GM21717 (cell line): Measurements from ENCODE around the gene DNASE1.

Experiments
- ATAC-seq: cut with Tn5 transposase; IDR thresholded peaks from one replicate; pipeline ENCODE4 v1.9.1; 2021; ENCODE audit warnings: mild to moderate bottlenecking, moderate library complexity; ENCODE audit not compliant: unreplicated experiment

DNASE1 gene

DNA sequence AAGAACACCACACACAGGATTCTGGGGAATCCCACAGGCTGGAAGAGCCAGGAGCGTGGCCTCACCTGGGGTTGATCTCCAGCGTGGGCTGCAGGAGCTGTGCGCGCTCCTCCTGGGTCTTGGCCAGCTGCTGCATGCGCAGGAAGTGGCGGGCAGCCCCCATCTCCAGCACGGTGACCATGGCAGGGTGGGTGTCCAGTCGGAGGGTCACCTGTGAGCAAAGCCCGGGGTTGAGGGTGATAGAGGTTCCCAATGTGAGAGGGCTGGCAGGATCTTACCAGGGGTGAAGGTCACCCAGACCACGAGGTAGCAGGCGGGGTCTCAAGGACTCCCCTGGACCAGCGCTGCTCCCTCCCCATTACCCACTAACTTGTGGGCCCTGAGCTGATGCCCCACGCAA, 7.4 kb downstream of the DNASE1 start:
- ATAC-seq: no peak

DNA sequence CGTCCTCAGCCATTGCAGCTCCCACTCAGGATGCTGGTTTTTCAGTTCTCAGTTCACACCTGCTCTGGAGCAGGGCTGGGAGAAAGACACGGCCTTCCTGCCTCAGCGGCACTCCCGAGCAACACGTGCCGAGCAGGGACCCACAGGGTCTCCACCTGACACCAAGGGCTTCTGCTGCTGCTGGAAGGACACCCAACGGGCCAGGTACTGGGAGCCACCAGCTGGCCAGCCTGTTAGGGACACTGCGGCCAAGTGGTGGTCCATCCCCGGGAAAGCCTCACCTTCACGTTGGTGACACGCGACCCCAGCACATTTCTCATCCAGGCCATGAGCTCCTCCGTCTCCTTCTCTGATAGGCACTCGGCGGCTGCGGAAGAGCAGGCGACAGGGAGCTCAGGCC, 8.1 kb downstream of the DNASE1 start:
- no peak for ATAC-seq

DNA sequence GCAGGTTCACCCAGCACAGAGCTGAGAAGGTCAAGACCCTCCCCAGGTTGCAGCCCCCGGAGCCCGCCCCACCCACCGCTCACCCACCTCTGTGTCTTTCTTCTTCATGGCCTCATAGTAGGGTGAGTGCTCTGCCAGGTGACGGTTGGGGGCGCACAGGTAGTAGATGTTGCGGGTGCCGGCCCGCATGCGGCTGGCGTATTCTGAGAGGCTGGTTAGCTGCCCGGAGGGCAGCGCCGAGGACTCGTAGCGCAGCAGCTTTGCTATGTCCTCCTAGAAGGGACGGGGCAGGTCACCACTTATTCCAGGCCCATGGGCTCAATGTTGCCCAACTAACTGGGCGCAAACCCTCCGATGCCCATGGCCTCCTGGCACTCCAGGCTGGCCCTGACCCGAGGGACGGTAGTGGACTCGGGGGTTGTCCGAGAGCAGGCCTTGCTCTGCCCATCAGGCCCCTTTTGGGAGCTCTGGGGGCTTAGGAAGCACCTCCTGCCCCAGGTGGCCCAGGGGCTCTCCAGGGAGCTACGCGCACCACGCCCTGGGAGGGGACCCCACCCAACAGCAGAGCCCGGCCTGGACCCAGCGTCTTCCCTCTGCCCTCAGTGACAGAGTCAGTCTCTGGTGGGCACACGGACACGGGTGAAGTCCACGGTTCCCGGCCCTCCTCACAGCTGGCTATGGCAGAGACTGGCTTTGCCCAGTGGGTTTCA, 9.9 kb downstream of the DNASE1 start:
- no peak for ATAC-seq

DNA sequence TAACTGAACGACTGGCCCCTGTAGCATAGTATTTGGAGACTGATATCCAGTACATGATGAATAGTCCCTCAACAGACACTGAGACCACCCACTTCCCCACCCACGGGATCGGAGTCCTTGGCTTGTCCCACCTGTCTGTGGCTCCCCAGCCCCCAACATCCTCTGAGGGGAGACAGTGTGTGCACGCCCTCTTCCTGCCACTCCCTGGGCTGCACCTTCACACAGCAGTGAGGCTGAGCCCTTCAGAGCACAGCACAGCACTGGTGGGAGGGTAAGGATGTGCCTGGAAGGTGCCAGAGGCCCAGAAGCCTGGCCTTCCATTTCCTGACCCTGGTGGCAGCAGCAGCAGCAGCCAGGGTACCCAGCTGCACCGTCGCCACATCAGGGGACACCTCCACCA, 11.0 kb downstream of the DNASE1 start:
- ATAC-seq: no peak

DNA sequence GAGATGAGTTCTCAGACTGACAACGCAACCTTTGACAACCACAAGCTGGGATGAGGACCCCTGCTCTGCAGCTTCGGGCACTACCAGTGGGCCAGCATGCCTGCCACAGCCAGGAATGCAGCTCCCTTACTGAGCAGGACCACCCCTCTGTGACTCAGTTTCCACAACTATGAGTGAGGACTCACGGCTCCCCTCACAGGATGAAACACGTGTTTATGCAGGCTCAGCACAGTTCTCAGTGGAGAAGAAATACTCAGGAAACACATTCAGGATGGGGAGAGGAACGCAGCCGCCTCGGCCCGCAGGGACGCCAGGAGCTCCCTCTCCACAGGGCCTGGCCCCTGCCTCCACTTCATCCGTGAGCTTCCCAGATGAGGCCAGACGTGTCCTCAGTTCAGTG, 14.1 kb downstream of the DNASE1 start:
- ATAC-seq: no peak

DNA sequence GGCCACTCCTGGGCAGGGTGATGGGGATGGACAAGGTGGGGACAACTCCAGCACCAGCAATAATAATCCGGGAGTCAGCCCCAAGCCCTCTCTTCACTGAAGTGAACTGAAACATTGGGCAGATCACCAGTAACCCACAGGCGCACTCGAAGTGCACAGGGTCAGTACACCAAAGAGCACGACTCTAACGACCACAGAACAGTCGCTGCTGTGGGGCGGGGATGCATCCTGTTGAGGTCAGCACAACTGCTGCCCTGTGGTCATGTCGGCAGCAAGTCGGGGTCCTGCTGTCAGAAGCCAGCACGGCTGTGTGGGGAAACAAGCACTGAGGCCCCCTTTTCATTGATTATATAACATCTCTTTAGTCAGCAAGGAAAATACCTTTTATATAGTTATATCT, 14.6 kb downstream of the DNASE1 start:
- no peak for ATAC-seq

DNA sequence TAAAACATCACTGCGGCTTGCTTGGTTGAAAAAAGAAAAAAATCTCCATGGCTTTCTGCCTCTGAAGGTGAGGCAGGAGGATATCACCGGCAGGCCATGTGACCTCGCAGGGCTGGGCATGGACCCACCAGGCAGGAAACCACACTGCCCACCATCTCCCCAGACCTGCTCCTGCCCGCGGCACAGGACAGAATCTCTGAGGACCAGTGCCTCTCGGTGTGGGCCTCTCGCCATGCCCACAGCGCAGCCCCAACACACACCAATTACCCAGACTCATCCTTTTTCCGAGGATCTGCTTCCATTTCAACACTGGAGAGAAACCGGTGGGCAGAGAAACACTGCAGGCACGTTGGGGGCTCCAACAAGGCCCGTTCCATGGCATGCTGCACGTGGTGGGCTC, 16.2 kb downstream of the DNASE1 start:
- no peak for ATAC-seq

DNA sequence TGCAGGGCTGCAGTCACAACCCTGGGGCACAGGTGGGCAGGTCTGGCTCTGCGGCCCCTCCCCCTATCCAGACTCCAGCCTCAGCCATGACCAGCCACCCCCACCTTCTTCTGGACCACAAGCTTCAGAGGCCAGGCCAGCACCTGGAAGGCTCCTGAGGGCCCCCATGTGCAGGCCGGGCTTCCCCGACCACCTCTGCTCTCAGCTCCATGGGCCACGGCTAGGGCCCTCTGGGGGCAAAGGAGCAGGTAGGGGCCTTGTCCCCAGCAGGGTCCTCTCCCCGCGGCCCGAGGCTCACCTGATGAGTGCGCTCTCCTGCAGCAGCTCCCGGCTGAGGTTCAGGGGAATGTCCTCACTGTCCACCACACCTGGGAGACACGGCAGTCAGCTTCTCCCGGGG, 16.9 kb downstream of the DNASE1 start:
- ATAC-seq: no peak

DNA sequence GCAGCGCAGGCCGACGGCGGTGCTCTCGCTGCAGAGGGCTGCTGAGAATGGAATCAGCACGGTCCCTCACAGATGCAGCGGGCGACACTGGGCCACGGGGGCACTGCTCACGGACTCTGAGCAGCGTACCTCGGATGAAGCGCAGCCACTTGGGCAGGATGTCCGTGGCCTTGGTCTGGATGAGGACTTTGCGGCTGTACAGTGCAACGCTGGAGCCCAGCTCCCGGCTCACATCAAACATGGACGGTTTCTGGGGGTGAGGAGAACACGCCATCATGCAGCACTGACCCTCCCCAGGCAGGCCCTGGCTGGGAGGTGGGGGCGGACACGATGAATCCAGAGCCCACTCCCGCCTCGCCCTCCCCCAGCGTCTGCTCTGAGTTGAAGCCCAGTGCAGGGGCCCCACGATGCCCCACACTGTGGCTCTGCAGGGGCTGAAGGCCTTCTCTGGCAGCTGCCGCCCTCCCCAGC, 18.1 kb downstream of the DNASE1 start:
- ATAC-seq: no peak

DNA sequence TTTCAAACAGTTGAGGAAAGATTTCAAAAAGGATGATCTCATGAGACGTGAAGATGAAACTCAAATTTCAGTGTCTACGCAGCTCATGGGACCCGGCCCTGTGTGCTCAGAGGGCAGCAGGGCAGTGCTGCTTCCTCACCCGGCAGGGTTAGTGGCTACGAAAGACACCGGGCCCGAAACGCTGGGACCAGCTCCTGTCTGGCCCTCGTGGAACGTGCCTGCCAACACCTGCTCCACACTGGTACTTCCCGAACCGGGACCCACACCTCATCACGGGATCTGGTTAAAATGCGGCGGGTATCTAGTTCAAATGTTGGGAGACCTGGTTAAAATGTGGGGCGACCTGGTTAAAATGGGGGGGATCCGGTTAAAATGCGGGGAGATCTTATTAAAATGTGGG, 18.7 kb downstream of the DNASE1 start:
- ATAC-seq: no peak

DNA sequence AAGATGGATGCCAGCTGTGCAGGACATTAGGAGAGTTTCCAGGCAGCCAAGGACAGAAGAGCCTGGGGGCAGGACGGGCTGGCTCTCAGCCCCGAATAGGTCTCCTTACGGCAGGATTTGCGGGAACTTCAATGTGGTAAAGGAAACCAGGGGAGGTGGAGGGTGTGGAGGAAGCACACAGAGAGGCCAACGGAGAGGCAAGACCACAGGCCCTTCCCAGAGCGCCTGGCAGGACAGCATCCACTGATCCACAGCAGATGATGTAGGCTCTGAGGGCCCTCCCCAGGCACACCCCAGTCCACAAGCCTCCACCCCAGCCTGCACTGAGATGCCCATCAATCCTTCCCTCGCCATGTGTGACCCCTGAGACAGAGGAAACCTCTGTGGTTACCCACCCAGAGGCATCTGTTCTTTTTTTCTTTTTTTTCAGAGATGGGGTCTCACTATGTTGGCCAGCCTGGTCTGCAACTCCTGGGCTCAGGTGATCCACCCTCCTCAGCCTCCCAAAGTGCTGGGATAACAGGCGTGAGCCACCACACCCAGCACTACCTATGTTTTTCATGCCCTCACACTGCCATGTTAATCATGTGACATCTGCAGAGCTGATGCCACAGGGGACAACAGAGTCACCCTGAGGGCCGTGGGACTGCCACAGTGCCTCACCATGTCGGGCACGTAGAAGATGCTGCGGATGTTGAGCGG, 19.3 kb downstream of the DNASE1 start:
- no peak for ATAC-seq

DNA sequence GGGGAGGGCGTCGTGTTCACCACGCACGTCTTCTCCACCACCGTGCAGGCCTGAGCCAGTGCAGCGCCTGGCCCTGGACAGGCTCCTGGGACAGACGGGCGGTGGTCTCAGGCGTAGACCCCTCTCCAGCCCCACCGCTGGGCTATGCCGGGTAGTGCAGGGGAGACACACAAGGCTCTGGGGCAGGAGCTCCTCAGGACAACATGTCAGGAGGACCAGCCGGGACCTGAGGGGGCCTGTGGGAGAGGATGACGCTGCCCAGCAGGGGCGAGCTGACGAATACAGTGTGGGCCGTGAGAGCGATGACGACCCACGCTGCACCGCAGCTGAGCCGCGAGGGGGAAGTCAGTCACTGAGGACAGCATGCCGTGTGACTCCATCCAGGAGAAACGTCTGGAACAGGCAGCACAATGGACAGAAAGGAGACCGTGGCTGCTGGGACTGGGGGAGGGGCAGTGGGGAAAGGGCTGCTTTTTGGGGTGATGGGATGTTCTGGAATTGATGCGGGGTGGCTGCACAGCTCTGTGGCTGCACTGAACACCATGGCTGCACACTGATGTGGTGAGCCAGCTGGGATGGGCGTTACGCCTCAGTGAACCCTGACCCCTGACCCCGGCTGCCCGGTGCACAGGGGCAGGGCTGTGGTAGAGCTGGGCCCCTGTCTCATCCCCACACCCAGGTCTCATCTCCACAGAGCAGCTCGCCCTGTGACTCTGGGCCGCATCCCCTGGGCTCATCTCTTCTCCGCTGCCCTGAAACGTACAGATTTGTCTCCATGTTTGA, 20.2 kb downstream of the DNASE1 start:
- ATAC-seq: no peak

DNA sequence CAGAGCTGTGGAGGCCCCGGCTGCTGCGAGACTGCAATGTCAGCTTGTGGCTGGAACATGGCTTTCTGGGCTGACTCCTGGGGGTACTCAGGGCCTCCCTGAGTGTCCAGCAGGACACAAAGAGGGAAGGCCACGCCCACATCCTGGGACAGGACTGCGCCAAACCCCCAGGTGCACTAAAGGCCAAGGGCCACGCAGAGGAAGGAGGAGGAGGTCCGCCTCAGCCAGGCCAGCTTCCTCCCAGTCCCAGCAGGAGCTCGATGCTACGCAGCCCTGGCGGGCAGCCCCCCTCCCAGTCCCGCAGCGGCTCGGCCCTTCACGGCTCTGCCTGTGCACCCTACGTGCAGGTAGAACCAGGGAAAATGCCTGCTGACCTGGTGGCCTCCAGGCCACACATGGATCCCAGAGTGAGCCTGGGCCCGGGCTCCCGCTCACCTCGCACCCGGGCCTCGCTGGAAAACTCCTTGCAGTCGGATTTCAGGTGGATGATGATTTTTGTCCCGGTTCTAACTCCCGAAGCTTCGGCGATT, 21.2 kb downstream of the DNASE1 start:
- ATAC-seq: no peak

DNA sequence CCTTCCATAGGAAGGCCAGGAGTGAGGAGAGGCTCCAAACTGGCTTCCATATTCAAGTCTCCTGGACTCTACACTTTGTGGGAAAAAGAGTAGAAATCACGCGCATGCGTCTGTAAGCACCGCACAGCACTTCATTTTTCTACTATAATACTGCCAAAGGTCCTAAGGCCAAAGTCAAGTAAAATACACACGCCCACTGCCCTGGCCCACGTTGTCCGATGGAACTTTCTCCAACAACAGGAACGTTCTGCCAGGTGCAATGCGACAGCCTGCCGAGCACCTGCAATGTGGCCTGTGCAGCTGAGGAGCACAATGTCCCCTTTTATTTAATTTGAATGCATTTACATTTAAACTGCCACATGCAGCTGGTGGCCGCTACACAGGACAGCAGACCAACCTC, 23.5 kb downstream of the DNASE1 start:
- no peak for ATAC-seq

DNA sequence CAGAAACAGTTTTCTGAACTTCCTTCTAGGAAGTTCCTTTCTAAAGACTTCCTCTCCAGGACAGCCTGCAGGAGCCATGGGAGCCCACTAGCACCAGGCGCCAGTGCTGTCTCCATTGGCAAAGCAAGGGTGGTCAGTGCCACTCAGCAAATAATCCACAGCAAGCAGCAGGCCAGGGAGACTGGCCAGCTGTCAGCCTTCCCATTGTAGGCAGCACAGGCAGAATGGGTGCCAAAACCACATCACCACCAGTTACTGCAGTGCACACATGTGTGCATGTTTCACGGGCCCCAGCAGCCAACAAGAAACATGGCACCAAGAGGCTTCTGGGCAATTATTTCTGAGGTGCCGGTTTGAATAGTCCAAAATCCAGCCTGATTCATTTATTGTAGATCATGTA, 26.7 kb downstream of the DNASE1 start:
- ATAC-seq: no peak

DNA sequence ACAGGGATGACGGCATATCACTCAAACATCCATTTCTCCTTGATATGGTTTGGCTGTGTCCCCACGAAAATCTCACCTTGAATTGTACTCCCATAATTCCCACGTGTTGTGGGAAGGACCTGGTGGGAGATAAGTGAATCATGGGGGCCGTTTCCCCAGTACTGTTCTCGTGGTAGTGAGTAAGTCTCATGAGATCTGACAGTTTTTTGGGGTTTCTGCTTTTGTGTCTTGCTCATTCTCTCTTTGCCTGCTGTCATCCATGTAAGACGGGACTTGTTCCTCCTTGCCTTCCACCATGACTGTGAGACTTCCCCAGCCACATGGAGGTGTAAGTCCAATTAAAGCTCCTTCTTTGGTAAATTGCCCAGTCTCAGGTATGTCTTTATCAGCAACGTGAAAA, 32.5 kb downstream of the DNASE1 start:
- ATAC-seq: no peak

DNA sequence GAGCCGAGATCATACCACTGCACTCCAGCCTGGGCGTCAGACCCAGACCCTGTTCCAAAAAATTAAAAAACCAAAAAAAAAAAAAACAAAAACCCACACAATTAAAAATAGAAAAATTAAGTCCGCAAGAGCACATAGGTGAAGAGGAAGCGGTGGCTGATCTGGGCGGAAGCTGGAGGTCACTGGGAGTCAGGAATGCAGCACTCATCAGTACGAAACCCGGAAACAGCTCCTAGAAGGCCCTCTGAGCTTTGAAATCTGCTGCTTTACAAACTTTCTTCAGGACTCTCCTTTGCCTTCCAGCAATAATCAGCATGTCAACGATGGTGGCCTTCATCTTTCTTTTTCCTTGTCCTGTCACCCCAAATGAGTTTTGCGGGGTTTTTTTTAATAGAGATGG, 33.3 kb downstream of the DNASE1 start:
- no peak for ATAC-seq

DNA sequence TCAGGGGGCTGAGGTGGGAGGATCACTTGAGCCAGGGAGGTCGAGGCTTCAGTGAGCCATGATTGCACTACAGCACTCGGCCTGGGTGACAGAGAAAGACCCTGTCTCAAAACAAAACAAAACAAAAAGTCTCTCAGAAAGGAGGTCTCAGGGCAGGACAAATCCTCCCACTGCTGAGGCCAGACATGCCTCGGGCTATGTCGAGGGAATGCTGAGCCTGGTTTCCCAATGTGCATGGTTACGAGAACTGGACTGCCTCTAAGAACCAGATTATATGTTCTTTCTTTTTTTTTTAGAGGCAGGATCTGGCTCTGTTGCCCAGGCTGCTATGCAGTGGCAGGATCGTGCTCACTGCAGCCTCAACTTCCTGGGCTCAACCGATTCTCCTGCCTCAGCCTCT, 35.2 kb downstream of the DNASE1 start:
- ATAC-seq: no peak

DNA sequence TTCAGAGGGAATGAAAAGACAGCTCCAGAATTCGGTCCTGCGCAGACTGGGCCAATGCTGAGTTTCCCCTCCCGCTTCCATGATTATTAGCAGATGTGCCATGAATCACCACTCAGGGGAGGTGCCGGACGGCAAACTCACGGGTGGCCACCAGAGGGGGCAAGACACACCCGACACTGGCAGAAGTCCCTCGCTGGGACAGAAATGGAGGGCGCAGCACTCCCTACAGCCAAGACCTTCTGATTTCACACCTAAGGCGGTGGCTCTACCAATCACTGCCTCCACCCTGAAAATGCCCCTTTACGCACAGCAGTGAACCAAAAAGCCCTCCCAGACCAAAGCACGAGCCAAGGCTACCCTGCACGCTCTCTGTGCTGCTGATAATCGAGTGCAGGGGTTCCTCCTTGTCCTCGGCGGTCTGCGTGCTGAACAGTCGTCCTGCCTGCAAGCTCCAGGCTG, 36.0 kb downstream of the DNASE1 start:
- no peak for ATAC-seq

DNA sequence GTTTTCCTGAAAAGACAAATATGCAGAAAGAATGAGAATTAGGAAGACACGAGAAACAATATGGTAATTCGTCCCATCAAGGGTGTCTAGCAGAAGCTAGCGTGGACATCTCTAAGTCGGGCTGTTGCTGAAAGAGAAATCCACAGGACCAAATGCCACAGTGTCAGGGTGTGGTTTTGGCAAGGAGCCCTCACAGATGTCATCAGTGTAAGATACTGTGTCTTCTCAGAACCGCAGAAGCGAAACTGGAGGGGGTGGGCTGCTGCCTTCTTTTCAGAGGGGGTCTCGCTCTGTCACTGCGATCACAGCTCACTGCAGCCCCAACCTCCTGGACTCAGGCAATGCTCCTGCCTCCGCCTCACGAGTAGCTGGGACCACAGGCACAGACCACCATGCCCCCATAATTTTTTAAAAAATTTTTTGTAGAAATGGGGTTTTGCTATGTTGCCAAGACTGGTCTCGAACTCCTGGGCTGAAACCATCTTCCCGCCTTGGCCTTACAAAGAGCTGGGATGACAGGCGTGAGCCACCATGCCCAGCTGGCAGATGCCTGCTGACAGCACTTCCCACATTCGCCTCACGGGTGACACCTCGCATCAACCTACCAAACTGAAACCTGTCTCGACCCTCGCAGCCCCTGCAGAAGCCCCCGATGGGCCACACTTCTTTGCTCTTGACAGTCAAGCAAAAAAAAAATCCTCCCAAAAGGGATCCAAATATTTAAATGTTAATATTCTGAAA, 36.7 kb downstream of the DNASE1 start:
- ATAC-seq: no peak

DNA sequence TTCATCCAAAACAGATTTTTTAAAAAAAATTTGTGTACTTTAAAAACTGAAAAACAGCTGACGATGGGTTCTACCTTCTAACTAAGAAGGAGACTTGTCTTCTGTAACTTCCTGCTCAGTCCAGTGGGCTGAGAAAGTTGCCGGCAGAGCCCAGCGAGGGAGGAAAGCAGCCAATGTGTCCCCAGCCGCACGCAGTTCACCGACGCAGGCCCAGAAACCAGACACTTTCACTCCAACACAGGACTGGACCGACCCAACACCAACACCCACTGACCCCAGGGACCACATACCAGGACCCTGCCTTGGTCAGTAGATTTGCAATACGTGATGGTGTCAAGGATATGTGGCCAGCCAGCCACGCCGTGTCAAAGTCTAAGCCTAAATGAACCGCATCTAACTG, 37.3 kb downstream of the DNASE1 start:
- no peak for ATAC-seq
